Right kidney (tissue), 1 donor: ENCODE measurements around the gene MEGF6.

Source experiments
- DNase-seq: peaks from one replicate; pipeline ENCODE4 v3.0.0-alpha.2; 2016

The MEGF6 gene

DNA sequence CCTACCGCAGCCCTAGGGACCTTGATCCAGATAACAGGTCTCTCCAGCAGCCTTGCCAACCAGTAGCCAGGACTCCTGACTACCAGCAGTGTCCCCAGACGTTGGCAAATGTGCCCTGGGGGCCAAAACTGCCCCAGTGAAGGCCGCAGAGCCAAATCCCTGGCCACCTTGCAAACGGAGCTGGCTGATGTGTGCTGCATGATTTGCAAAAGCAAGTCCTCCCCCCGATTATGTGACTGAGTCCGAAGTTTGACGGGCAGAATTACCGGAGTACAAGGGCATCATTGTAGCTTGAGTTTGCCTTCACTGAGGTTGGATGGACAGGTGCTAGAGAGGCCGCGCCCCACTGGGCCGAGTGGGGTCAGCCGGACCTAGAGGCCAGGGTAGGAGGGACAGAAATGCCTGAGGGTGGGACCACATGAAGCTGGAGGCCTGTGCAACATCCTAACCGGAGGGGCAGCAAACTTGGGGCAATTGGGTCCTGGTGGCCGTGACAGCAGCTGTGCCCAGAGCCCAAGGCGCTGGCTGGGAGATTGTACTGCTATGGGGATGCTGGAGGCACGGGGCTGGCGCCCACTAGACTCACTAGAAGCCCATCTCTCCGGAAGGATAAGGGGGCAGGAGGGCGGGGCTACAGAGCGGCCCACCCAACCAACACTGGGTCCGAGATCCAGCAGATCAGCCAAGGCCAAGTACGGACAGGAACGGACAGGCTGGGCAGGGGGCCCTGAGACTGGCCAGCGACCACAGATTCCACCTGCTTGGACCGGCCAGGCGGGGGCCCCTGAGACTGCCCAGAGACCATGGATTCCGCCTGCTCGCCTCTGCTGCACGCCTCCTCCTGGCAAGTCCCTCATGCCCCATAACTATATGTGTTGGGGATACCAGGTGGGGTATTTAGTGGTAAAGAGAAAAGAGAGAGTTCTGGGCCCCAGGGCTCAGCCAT lies 154.1 kb downstream of the MEGF6 start:
- DNase-seq = no peak

DNA sequence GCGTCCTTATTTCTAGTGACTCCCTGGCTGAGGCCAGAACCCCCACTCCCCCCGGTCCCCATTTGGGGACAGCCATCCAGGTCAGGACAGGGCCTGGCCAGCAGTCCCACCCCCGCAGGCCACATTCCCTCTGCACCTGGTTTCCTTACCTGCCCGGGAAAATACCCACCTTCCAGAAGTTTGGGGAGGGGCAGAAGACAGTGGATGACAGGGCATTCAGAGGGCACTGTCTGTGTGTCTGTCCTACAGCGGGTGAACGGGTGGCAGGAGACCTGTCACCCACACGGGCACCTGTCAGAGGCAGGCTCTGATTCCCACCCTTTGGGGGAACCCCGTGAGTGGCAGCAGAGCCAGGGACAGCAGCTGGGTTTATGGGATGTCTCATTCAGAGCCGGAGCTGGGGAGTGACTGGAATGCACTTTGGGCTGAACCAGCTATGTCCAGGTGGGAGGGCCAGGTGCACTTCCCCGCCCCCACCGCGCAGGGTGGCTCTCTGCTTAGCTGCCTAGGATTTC lies 154.8 kb downstream of the MEGF6 start:
- DNase-seq = no peak

- no peak for DNase-seq
Measured at GRCh38 chr1:3455670-3456448, 155.4 kb downstream of the MEGF6 start.

- no peak for DNase-seq
Measured at GRCh38 chr1:3454811-3455618, 156.3 kb downstream of the MEGF6 start.

GRCh38 chr1:3453891-3454810 lies 157.2 kb downstream of the MEGF6 start, which contains the start of gene ARHGEF16:
Gene ARHGEF16, plus strand, starts transcription at chr1:3454665. Its CDS starts 8,420 bp downstream, at chr1:3463085.
- DNase-seq = peak; percentile 64

DNA sequence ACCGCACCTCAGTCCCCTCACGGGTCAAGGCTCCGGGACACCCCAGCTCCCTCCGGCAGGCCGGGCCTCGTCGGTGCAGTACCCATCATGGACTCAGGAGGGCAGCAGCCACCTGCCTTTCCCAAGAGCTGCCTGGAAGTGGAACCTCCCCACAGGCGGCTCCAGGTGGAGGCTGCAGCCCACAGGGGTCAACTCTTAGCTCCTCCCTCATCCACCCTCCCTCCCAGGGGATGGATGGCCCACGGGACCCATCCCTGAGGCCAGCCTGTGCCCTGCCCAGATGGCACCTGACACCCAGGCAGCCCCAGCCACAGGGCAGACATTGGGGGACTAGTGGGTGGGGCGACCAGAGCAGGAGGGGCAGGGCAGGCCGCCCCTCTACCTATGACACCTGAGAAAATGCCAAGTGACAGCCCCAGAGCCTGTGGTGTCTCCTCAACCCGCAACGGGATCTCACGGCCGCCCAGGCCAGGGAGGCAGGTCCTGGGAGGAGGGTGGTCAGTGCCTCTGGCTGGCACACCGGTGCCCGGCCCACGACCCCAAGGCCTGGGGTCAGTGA lies 158.0 kb downstream of the MEGF6 start:
- DNase-seq = peak; percentile 76

GRCh38 chr1:3452866-3453175 lies 158.5 kb downstream of the MEGF6 start:
- DNase-seq = no peak

DNA sequence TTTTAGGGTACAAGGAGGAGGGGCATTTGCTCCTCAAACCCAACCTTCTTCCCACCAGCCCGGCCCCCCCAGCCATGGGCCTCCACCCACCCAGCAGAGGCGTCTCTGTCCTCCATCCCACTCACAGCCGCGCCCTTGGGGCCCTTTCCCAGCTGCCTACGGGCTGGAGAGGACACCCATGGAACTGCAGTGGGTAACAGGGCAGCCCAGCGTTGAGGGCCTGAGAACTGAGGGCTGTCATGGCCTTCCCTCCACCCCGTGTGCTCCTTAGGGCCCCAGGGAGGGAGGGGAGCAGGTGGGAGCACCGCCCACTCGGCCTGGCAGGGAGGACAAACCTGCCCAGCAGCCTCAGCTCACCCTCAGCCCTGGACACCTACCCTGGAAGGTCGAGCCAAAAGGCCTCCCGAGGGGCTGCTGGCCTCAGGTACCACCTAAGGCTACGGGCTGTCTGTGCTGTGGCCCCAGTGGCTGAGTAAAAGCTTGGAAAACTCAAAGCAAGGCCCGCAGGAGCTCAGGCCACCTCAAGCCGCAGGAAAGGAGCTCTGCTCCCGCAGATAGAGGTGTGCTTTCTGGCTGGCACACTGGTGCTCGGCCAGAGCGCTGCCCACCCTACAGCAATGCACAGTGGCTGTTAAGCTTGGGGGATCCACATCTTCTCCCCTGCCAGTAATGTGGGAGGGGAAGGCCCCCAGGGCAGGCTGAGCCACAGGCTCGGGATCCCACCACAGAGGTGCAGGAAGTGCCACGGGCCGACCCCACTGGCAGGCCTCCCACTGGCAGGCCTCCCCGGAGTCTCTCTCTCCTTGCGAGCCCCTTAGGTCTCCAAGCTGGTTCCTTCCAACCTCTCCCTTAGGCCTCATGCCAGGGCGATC lies 159.1 kb downstream of the MEGF6 start:
- no peak for DNase-seq

DNA sequence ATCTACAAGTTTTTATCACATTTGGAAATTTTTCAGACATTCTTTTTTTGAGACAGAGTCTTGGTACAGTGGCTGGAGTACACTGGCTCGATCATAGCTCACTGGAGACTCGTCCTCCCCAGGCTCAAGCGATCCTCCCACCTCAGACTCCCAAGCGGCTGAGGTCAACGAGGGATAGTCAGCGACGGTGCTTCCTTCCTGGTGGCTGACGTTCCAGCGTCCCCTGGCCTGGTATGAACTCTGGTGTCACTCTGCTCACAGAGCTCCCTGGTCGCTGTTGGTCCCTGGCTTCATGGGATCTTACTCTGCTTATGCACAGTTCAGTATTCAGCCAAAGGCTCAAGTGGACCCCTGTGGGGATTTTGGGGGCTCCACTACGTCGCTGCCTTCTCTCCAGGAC lies 160.3 kb downstream of the MEGF6 start:
- DNase-seq = no peak

- no peak for DNase-seq
Measured at GRCh38 chr1:3450202-3450863, 161.0 kb downstream of the MEGF6 start.

DNA sequence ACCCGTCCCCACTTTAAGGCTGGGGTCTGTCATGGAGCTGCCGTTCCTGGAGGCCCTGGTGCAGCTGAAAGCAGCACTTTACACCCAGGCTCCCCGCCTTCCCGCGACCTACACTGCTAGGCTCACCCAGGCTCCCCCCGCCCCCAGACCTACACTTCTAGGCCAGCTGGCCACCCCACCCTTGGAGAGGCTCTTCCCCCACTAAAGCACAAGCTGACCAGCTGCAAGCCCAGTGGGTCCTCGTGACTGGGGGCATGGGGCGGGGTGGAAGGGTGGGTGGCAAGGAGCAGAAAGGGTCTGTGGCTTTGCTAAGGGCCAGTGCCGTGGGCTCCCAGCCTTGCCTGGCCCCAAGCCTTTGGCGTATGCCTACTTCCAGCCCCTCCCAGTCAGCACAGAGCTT lies 166.6 kb downstream of the MEGF6 start:
- no peak for DNase-seq

DNA sequence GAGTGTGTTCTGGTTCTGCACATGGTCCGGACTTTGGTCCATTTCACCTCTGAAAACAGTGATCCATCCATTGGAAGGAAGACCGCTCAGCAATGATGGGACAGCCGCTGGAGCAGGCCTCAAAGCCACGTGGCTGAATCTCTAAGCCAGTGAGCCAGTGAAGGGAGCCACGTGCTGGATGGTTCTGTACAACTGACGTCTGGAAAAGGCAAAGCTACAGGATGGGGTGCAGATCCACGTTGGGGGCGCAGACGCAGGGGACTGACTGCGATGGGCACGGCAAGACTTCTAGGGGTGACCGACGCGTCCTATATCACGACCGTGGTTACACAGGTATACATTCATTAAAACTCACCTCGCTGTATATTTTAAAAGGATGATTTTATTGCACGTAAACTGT lies 167.0 kb downstream of the MEGF6 start:
- no peak for DNase-seq

DNA sequence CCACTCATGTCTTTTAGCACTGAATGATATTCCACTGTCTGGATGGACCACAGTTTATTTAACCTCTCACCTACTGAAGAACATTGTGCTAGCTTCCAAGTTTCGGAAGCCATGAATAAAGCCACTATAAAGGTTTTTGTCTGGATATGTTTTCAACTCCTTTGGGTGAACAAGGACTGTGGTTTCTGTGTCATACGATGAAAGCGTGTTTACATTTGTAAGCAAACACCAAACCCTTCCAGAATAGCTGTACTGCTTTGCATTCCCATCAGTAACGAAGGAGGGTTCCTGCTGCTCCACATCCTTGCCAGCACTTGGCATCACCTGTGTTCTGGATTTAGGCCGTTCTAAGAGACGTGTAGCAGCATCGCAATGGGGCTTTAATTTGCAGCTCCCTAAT lies 167.5 kb downstream of the MEGF6 start:
- DNase-seq = no peak

- no peak for DNase-seq
Measured at GRCh38 chr1:3442901-3443300, 168.4 kb downstream of the MEGF6 start.

- DNase-seq = no peak
Measured at GRCh38 chr1:3442331-3442730, 169.0 kb downstream of the MEGF6 start.

DNA sequence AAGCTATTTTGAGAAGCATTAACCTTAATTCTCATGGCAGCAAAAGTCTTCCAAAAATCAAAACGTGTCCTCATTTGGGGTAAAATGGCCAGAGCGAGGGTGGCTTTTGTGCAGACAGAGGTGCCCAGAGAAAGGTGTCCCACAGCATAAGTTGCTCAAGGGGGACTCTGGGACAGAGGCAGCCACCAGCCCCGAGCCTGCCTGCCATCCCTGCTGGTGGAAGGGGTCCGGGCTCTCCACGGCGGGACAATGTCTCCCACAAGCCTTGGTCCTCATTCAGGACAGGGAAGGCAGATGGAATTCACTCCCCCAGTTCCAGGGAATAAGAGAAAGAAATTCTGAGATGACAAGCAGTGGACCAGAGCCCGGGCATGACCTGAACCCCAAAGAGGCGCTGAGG lies 169.4 kb downstream of the MEGF6 start:
- DNase-seq = no peak

DNA sequence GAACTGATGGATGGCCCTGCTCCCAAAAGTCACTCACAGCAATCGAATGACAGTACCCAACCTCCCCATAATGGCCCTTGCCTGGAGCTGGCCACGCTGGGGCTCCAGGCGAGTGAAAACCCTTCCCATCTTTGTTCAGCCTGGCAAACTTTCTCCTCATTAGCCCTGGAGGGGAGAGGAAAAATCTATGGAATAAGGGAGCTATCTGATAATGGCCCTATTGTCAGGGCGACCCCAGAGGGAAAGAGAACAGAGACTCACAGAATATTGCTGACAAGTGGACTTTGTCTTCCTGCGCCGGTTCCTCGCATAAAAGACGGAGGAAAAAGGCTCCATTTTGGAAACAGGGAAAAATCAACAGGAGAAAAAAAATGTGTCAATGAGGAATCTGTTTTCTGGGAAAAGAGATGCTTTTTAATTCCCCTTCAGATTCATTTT lies 169.9 kb downstream of the MEGF6 start:
- DNase-seq = no peak

DNA sequence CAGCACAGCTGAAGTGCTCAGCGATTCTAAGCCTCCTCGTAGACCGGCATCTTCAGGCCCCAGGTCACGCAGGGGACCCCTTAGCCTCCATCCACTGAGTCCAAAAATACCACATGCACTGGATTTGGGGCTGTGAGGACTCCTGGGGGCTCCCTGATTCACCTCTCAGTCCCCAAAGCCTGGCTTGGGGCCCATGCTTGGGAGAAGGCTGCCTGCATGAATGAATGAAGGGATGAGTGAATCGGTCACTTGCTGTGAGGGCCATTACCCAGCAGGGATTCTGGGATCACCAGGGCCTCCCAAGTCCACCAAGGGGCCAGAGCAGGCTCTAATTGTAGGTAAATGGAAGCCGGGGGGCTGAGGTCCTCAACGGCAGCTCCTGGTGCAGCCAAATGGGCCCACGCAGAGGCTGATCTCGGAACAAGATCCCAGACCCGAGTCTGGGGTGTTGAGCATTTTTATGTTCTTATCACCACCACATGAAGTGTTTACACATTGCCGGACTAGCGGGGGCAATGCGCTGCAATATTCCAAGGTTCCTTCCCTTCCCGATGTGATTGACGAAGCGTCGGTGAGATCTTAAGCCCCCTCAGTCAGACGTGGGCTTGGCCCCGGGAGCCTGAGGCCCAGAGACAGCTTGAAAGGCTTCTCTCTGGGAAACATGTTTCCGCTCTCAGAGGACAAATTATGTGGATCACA lies 170.4 kb downstream of the MEGF6 start:
- DNase-seq = no peak

DNA sequence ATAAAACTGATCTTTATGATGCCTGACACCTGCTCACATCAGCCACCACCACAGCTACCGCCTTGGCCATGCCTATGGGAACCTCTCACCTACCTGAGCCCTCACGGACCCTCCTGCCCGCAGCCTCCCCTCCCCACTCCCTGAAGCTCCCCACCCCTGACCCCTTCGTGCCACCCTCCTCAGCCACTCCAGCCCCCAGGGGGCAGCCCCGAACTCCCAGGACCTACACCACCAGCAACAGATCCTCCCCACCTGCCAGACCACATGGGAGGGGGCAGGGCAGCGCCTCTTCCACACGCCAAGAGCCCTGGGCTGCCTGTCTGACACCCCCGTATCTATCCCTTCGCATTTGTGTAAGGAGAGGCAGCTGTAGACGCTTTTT lies 171.0 kb downstream of the MEGF6 start:
- DNase-seq = no peak
